Measurements from ENCODE around the gene VIM.

VIM gene

DNA sequence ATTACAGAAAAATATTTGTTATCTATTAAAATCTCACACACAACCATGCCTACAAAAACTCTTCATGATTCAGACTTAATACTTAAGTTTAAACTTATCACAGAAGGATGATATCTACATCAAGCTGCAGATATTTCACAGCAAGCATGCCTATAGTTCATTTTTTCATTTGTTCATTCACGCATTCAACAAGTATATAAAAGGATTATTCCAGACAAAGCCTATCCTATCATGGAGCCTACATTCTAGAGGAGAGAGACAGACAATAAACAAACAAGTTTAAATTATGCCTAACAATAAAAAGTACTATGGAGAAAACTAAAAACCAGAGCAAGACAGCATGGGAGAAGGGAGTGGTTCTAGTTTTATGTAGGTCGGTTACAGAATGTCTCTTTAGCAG is 37.4 kb upstream of the VIM start:
- no peak overlapping the region for H3K9ac ChIP-seq (ENCODE audit: low read length)
- H3K36me3 ChIP-seq (replicated peaks; ENCODE audit: low read depth, low read length) = no peaks in the 10 kb centered on the region
- H3K9me3 ChIP-seq (ENCODE audit: insufficient read depth, low read length) = no peaks in the 10 kb centered on the region
- H3K27ac ChIP-seq (ENCODE audit: low read length) = no peak overlapping the region
- H4K20me1 ChIP-seq (ENCODE audit: insufficient read depth, low read length) = no peaks in the 10 kb centered on the region
- H3K79me2 ChIP-seq (ENCODE audit: low read length) = no peaks in the 10 kb centered on the region
- no peak overlapping the region for H2AFZ ChIP-seq (ENCODE audit: low read depth, low read length)
- no peak overlapping the region for H3K4me2 ChIP-seq (ENCODE audit: low read length)
- H3K4me1 ChIP-seq (ENCODE audit: low read length) = no peaks in the 10 kb centered on the region
- TF ChIP-seq, protein P1, sequence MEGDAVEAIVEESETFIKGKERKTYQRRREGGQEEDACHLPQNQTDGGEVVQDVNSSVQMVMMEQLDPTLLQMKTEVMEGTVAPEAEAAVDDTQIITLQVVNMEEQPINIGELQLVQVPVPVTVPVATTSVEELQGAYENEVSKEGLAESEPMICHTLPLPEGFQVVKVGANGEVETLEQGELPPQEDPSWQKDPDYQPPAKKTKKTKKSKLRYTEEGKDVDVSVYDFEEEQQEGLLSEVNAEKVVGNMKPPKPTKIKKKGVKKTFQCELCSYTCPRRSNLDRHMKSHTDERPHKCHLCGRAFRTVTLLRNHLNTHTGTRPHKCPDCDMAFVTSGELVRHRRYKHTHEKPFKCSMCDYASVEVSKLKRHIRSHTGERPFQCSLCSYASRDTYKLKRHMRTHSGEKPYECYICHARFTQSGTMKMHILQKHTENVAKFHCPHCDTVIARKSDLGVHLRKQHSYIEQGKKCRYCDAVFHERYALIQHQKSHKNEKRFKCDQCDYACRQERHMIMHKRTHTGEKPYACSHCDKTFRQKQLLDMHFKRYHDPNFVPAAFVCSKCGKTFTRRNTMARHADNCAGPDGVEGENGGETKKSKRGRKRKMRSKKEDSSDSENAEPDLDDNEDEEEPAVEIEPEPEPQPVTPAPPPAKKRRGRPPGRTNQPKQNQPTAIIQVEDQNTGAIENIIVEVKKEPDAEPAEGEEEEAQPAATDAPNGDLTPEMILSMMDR (IDR thresholded peaks at IDR 0.05; ENCODE audit: low read depth, low read length) = no peak
- no peak for TF ChIP-seq EZH2phosphoT487 (IDR thresholded peaks at IDR 0.05; ENCODE audit: low read depth)
- H3K4me3 ChIP-seq (ENCODE audit: low read length) = no peak overlapping the region
- H3K27me3 ChIP-seq (ENCODE audit: low read depth, low read length) = no peaks in the 10 kb centered on the region

DNA sequence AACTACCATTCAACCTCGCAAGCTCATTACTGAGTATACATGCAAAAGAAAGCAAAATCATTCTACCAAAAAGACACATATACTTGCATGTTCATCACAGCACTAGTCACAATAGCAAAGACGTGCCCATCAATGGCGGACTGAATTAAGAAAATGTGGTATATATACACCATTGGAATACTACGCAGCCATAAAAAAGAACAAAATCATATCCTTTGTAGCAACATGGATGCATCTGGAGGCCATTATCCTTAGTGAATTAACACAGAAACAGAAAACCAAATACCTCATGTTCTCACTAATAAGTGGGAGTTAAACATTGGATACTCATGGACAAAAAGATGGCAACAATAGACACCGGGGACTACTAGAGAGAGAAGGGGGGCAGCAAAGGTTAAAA is 33.0 kb upstream of the VIM start:
- Histone ChIP-seq H3K9ac (ENCODE audit: low read length) (no peak overlapping the region), H3K4me1 (ENCODE audit: low read length) (peaks cover 7% of the 10 kb centered on the region), H3K27me3 (ENCODE audit: low read depth, low read length) (no peaks in the 10 kb centered on the region), H2AFZ (ENCODE audit: low read depth, low read length) (no peak overlapping the region), H3K36me3 (replicated peaks; ENCODE audit: low read depth, low read length) (no peaks in the 10 kb centered on the region), H3K79me2 (ENCODE audit: low read length) (peaks cover 5% of the 10 kb centered on the region; the same call in 1 of the 2 replicates), H3K4me3 (ENCODE audit: low read length) (no peak overlapping the region), H4K20me1 (ENCODE audit: insufficient read depth, low read length) (no peaks in the 10 kb centered on the region), H3K9me3 (ENCODE audit: insufficient read depth, low read length) (no peaks in the 10 kb centered on the region), H3K4me2 (ENCODE audit: low read length) (no peak overlapping the region), H3K27ac (ENCODE audit: low read length) (no peak overlapping the region)
- TF ChIP-seq EZH2phosphoT487 (IDR thresholded peaks at IDR 0.05; ENCODE audit: low read depth) = no peak
- TF ChIP-seq, protein P1 (IDR thresholded peaks at IDR 0.05; ENCODE audit: low read depth, low read length) = no peak

GRCh38 chr10:17196045-17196444 is 32.0 kb upstream of the VIM start:
- H3K79me2 ChIP-seq (ENCODE audit: low read length) = peaks cover 6% of the 10 kb centered on the region; the same call in 1 of the 2 replicates
- H3K27ac ChIP-seq (ENCODE audit: low read length) = no peak overlapping the region
- peaks cover 9% of the 10 kb centered on the region for H3K4me1 ChIP-seq (ENCODE audit: low read length)
- H3K9me3 ChIP-seq (ENCODE audit: insufficient read depth, low read length) = no peaks in the 10 kb centered on the region
- no peaks in the 10 kb centered on the region for H3K36me3 ChIP-seq (replicated peaks; ENCODE audit: low read depth, low read length)
- H4K20me1 ChIP-seq (ENCODE audit: insufficient read depth, low read length) = no peaks in the 10 kb centered on the region
- H3K4me2 ChIP-seq (ENCODE audit: low read length) = no peak overlapping the region
- no peak overlapping the region for H3K4me3 ChIP-seq (ENCODE audit: low read length)
- no peak overlapping the region for H2AFZ ChIP-seq (ENCODE audit: low read depth, low read length)
- no peaks in the 10 kb centered on the region for H3K27me3 ChIP-seq (ENCODE audit: low read depth, low read length)
- no peak overlapping the region for H3K9ac ChIP-seq (ENCODE audit: low read length)
- no peak for TF ChIP-seq EZH2phosphoT487 (IDR thresholded peaks at IDR 0.05; ENCODE audit: low read depth)
- TF ChIP-seq, protein P1 (IDR thresholded peaks at IDR 0.05; ENCODE audit: low read depth, low read length) = no peak

DNA sequence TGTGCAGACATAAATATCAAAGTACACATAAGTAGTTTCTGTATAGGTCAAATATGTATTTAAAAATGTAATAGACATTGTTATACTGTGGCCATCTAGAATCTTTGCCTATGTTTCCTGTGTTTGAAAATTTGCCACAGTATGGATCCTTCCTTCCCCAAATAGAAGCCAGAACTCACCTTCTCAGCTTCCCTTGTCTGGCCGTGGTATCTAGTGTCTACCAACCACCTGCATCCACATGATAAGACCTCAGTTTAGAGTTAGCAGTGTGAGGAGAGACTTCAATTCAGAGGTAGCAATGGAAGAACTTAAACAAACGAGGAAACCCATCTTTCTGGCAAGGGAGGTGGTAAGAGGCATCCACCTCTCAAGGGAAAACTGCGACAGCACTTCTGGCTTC is 31.5 kb upstream of the VIM start:
- no peak overlapping the region for H3K27ac ChIP-seq (ENCODE audit: low read length)
- no peak overlapping the region for H3K9ac ChIP-seq (ENCODE audit: low read length)
- TF ChIP-seq EZH2phosphoT487 (IDR thresholded peaks at IDR 0.05; ENCODE audit: low read depth) = no peak
- TF ChIP-seq, protein P1 (IDR thresholded peaks at IDR 0.05; ENCODE audit: low read depth, low read length) = no peak
- H2AFZ ChIP-seq (ENCODE audit: low read depth, low read length) = no peak overlapping the region
- H3K9me3 ChIP-seq (ENCODE audit: insufficient read depth, low read length) = no peaks in the 10 kb centered on the region
- no peak overlapping the region for H3K4me2 ChIP-seq (ENCODE audit: low read length)
- H4K20me1 ChIP-seq (ENCODE audit: insufficient read depth, low read length) = no peaks in the 10 kb centered on the region
- peaks cover 6% of the 10 kb centered on the region; the same call in 1 of the 2 replicates for H3K79me2 ChIP-seq (ENCODE audit: low read length)
- no peak overlapping the region for H3K4me3 ChIP-seq (ENCODE audit: low read length)
- H3K36me3 ChIP-seq (replicated peaks; ENCODE audit: low read depth, low read length) = no peaks in the 10 kb centered on the region
- peaks cover 9% of the 10 kb centered on the region for H3K4me1 ChIP-seq (ENCODE audit: low read length)
- H3K27me3 ChIP-seq (ENCODE audit: low read depth, low read length) = no peaks in the 10 kb centered on the region
